Epithelial cell of esophagus (primary cell): ENCODE results near the gene PRR33.

Experiments
- DNase-seq: peaks from one replicate; pipeline ENCODE4 v3.0.0; 2010; ENCODE audit warnings: low read depth
- H3K4me3 ChIP-seq: 2 replicates; pipeline ENCODE4 v1.5.1; 2011; ENCODE audit warnings: mild to moderate bottlenecking, low read length, control low read depth
- CTCF ChIP-seq: IDR thresholded peaks from 2 replicates; pipeline ENCODE4 v1.5.1; 2011; ENCODE audit warnings: low read depth, mild to moderate bottlenecking, low read length, control low read depth, inconsistent platforms; ENCODE audit not compliant: insufficient read depth; ENCODE audit errors: missing control alignments

Gene PRR33

GRCh38 chr11:1870721-1871466 is 20.8 kb downstream of the PRR33 start:
- no peak for DNase-seq
- H3K4me3 ChIP-seq = no peak overlapping the region
- TF ChIP-seq CTCF = no peak

GRCh38 chr11:1870326-1870696 is 21.4 kb downstream of the PRR33 start:
- DNase-seq = no peak
- H3K4me3 ChIP-seq = no peak overlapping the region
- no peak for TF ChIP-seq CTCF

- no peak for DNase-seq
- H3K4me3 ChIP-seq = no peak overlapping the region
- no peak for TF ChIP-seq CTCF
Measured at GRCh38 chr11:1869427-1870325, 22.0 kb downstream of the PRR33 start.

- TF ChIP-seq CTCF = no peak
- no peak for DNase-seq
- H3K4me3 ChIP-seq = no peak overlapping the region
Measured at GRCh38 chr11:1868636-1869291, 22.9 kb downstream of the PRR33 start.

- TF ChIP-seq CTCF = no peak
- no peak for DNase-seq
- no peak overlapping the region for H3K4me3 ChIP-seq
Measured at GRCh38 chr11:1868056-1868635, 23.5 kb downstream of the PRR33 start.

- no peak for TF ChIP-seq CTCF
- no peak overlapping the region for H3K4me3 ChIP-seq
- no peak for DNase-seq
Measured at GRCh38 chr11:1867381-1867780, 24.3 kb downstream of the PRR33 start.
